Measurements from ENCODE around the gene SDK1.

Gene SDK1

DNA sequence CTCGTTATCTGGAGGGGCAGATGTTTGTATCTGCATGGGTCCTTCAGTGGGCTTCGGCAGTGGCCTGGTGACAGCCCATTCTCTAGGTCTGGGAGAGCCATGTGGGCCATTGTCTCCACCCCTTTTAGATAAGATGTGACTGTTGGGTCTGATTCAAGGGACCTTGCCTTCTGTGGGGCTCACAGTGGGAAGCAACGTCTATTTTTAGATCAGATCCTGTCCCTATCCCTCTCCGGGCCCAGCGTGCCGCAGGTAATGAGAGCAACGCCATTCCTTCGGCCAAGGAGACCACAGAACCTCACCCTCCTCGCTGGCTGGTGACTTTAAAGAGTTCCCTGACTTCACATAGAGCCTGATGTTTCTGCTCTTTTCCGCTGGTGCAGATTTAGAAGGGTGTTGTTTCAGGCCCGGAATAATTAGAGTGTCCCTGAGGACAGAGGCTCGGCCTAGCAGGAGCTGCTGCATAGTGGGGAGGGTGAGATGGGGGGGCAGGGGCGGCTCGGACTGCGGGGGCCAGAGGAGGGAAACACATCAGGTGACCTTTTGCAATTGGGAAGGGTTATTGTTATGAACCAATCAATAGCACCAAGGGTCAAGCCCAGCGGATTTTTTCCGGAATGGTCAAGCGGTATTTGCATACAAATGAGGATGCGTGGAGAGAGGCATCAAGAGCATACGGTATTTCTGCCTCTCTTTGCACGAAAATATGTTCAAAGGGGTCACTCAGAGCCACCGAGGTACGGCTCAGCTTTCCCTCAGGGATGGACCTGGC is 878.0 kb downstream of the SDK1 start:
- DNase-seq (ENCODE audit: low spot score) = no peak

DNA sequence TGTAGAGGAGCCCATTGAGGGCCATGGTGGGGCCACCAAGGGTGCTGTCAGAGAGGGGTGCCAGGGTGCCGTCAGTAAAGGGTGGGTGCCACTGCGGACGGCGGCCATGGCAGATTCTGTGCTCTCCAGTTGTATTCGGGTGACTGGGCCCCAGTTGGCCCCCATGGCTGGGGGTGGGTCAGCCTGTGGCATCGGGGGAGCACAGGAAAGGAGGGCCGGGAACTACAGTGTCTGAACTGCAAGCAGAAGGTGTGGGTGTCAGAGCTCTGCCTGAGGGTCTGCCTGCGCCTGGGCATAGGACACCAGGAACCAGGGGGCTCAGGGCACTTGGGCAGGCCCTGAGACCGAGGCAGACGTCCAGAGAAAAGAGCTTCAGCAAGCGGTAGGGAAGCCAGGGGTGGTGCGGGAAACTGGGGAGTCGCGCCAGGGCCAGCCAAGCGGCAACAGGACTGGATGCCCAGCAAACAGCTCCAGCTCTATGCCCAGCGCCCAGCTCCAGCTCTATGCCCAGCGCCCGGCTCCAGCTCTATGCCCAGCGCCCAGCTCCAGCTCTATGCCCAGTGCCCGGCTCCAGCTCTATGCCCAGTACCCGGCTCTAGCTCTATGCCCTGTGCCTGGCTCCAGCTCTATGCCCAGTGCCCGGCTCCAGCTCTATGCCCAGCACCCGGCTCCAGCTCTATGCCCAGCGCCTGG is 878.8 kb downstream of the SDK1 start:
- no peak for DNase-seq (ENCODE audit: low spot score)

DNA sequence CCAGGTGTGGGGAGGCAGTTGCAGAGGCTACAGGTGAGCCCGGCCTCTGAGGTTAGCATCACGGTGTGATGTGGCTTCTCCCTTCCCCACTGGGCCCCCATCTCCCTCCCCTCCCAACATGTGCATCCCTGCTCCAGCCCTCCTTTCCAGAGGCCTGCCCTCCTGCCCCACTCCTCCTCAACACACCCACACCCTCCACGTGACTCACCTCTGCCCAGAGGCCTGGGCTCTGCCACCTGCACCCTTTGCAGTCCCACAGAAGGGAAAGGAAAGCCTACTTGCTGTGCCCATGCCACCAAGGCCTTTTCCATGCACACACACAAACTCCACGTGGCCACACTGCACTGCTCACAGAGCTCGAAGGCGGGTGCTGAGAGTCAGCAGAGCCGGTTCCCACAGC is 880.4 kb downstream of the SDK1 start:
- DNase-seq (ENCODE audit: low spot score) = no peak

DNA sequence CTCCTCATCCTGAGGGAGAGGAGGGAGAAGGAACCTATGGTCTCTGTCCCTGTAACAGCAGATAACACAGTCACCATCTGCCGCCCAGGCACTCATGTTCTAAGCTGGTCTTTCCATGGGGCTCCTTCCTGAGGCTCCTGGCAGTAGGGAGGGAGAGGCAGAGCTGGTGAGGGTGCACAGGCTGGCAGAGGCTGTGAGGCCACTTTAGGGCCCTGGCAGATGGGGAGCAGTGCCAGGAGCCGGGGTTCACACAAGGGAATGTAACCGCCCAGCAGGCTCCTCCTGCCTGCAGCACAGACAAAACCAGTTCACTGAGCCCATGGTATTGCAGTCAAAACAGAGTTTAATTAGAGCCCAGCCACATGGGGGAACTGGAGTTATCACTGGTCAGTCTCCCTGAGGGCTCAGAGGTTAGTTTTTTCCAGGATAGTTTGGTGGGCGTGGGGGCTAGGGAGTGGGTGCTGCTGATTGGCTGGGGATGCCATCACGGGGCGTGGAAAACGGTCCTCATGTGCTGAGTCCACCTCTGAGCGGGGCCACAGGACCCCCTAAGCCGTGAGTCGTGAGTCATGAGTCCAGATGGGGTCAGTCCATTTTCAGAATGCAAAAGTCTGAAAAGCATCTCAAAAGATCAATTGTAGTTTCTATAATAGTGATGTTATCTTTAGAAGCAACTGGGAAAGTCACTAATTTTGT is 881.7 kb downstream of the SDK1 start:
- DNase-seq (ENCODE audit: low spot score) = no peak

- no peak for DNase-seq (ENCODE audit: low spot score)
These were observed 883.6 kb downstream of the SDK1 start for GRCh38 chr7:4184653-4185052.

DNA sequence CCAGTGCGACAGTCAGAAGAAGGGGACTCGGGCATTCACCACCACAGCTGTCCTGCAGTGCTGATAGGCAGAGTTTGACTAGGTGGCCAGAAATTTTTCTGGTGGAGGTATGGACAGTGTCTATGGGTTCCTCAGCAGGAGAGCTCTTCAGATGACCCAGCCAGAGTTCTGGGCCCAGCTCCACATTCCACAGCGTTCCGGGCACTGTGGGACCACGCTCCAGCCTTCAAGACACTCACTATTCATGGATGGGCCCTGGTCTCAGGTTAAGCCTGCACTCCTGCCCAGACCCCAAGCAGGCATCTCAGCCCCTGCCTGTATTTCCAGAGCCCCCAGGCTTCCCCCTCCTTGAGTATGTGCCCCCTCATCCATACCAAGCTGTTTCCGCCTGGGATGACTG is 884.1 kb downstream of the SDK1 start:
- DNase-seq (ENCODE audit: low spot score) = no peak

GRCh38 chr7:4185721-4186512 is 884.9 kb downstream of the SDK1 start:
- DNase-seq (ENCODE audit: low spot score) = no peak

GRCh38 chr7:4186513-4186780 is 885.4 kb downstream of the SDK1 start:
- no peak for DNase-seq (ENCODE audit: low spot score)

DNA sequence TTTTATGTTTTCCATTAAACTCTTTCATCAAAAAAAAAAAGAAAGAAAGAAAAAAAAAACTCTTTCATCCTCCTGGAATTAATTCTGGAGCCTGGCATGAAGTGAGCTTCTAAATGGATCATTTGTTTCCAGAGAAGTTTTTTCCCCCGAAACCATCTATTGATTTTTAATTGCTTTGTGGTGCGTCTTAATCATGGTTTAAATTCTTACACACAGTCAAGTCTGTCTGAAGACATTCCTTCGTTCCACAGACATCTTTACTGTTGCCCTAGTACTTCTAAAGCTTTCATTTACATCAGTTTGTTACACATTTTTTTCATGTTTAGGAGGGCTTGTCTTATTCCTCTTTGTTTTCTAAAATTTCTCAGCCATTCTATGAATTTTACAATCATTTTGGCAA is 887.6 kb downstream of the SDK1 start:
- DNase-seq (ENCODE audit: low spot score) = no peak

GRCh38 chr7:4189131-4189570 is 888.1 kb downstream of the SDK1 start:
- no peak for DNase-seq (ENCODE audit: low spot score)

DNA sequence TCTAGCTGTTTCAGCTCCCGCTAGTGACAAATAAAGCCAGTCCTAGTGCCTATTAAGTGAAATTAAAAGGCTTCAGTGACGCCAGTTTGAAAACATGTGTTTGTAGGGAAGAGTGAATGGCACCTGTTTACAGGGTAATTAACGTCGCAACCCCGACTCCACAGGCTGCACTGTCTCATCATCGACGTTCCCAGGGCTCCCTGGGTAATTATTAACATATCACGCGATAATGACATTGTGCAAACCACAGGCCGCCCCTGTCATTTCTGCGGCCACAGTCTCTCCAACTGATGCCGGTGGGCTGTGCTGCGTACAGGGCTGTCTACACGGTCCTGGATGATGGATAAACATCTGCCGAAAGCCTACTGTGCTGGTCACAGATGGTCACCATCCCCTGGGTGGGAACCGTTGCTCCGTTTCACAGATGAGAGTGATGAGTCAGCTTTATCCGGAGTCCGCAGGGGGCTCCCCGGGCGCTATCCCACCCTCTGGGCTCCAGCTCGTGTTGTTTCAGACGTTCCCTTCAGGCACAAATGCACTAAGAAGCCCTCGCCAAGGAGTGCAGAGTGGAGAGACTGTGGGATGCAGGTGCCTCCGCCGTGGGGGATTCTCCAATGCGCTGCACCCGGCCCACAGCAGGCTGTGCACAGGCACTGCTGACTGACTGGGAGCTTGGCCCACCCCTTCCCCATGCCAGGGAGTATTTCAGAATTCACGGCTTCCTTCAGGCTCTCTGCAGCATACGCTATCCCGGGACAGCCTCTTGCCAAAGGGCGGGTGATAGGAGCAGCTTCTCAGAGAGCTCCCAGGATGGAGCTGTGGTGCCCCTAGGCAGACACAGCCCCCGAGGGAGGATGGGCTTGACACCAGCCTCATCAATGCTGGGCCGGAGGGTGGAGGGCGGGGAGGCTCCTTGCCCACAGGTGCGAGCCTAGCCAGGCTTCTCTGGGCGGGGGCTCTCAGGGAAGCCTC is 889.2 kb downstream of the SDK1 start:
- no peak for DNase-seq (ENCODE audit: low spot score)

DNA sequence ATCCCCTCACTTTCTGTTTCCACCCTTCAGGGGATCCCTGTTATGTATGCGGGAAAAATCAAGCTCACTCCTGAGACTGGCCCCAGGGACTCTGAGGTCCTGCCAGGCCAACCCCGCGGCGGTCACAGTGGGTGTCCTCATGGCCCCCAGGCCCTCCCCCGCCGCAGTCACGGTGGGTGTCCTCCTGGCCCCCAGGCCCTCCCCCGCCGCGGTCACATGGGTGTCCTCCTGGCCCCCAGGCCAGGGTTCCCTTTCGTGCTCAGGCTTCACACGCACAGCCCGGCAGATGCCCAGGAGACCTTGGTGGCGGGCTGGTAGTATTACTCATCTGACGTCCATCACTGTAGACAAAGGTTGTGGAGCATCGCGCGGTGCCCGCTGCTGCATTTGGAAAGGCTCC is 890.0 kb downstream of the SDK1 start:
- no peak for DNase-seq (ENCODE audit: low spot score)

GRCh38 chr7:4191525-4191924 is 890.5 kb downstream of the SDK1 start:
- no peak for DNase-seq (ENCODE audit: low spot score)

GRCh38 chr7:4195660-4196059 is 894.6 kb downstream of the SDK1 start:
- DNase-seq (ENCODE audit: low spot score) = no peak

DNA sequence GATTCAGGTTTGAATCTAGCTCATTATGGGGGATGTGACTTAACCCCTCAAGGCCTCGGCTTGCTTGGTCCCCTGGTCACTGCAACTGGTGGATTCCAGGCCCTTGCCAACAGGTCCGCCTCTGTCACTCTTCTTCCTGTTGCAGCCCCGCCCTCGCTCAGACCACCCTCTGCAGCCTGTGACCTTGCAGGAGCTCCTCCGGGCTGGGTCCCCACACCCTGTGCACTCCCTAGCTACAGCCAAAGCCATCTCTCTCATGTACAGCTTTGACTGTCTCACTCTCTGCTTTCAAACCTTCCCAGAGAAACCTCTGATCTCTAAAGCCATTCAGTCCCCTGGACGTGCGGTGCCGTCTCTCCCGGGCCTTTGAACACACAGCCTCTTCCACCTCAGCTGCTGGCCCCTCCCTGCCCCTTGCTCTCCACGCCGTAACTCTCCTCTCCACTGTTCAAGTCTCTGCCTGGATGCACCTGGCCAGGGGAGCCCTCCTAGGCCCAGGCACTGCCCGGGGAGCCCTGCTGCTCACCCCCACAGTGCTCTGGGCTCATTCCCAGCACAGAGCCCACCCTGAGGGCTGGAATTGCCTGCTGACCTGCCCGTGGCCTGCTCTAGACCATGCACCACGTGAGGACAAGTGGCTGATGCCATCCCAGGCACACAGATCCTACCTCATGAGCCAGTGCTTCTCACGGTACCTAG is 895.2 kb downstream of the SDK1 start:
- no peak for DNase-seq (ENCODE audit: low spot score)

- DNase-seq (ENCODE audit: low spot score) = no peak
These were observed 897.2 kb downstream of the SDK1 start for GRCh38 chr7:4198301-4198700.

DNA sequence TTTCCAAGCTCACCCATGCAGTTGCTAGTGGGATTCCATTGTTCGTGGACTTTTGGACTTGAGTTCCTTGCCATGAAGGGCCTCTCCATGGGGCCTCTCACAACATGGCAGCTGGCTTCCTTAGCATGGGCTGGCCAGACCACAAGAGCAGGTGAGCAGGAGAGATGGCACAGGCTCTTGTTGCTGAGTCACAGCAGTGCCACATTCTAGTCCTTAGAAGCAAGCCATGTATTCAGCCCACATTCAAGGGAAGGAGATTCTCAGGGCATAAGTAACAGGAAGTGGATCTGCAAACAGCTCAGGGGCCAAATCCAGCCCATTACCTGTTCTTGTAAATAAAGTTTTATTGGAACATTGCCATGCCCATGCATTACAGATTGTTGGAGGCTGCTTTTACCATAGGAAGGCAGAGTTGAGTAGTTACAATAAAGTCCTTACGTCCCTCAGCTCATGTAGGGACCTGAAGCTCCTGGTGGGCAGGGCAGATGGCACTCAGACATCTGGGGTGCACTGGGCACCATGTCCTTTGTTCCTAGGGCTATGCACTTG is 899.6 kb downstream of the SDK1 start:
- no peak for DNase-seq (ENCODE audit: low spot score)

GRCh38 chr7:4201566-4201965 is 900.5 kb downstream of the SDK1 start:
- no peak for DNase-seq (ENCODE audit: low spot score)

DNA sequence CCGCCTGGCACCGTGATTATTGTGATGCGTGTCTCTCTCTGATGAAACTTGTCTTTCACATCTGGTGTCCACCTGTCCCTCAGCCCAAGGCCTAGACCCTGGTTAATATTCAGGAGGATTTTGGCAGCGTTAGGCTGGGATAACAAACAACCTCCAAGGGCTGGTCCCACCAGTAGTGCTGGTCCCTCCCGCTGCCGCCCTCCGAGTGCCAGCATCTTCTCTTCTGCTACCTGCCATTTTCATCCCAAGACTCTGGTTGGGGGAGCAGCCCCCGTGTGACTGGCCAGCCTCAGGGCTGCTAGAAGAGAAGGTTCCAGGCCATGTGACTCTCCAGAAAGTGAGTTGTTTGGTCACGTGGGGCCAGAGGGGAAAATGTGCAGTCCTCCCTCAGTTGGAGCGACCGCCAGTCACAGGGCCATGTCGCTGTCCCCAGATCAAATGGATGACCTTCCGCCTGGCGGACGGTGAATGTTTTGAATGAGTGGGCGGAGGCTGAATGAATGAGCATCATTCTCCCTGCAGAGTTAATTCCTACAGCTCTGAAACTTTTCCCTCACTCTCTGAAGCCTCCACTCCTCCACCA is 901.2 kb downstream of the SDK1 start:
- no peak for DNase-seq (ENCODE audit: low spot score)

DNA sequence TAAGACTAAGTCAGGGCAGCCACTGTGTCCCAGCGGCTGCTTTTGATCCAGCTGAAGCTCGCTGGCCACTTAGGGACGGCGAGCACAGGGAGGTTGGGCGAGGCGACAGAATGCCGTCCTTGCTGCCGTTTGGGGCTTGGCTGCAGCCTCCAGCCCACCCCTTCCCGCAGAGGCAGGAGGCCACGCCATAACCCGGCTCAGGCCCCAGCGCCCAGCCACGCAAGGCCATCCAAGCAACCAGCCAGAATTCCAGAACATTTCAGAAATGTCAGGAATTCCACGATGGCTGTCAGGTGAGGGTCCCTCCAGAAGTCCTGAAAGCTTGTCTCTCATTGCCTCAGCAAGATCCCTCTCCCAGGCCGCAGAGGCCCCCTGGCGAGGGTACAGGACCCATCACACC is 901.9 kb downstream of the SDK1 start:
- DNase-seq (ENCODE audit: low spot score) = no peak
